Measurements from ENCODE around the gene RNF130.

The RNF130 gene

GRCh38 chr5:180071531-180072255 lies at the start of gene RNF130:
RNF130 (minus strand) TSS chr5:180071759; CDS start chr5:180071702, 57 bp downstream.
- peak; percentile 87 for DNase-seq

DNA sequence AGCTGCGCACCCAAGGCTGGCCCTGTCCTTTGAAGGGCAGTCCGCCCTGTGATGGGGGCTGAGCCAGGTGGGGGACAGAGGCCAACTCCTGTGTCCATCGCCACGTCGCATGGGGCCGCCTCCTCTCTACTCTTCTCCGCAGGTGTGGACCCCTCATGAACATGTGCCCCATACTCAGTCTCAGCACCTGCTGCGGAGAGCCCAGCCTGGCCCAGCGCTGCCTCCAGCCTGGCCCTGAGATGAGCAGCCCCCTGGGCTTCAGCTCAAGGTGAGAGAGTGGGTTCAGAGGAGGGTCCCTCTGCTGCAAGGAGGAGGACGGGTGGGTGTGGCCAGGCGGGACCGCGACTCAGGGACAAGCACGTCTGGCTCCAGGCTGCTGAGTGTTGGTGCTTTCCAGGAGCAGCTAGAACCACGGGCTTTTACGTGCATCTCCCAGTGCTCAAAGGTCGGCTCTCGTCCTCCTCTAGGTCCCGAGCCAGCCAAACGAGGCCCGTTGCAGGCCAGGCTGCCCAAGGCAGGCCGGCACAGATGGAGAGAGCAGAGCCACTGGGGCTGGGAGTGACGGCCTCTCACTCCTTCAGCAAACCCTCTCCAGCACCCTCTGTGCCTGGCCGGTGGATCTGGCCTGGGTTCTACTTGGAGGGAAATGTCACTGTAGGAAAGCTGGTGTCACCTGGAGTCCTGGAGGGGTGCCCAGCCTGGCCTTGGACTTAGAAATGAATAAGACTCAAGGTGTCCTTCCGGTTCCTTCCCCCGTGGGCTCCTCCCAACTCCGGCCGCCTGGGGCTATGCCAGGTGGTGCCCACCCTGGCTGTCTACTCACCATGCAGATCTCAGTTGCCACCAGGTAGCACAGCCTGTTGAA lies 48.9 kb upstream of the RNF130 start:
- DNase-seq = no peak

DNA sequence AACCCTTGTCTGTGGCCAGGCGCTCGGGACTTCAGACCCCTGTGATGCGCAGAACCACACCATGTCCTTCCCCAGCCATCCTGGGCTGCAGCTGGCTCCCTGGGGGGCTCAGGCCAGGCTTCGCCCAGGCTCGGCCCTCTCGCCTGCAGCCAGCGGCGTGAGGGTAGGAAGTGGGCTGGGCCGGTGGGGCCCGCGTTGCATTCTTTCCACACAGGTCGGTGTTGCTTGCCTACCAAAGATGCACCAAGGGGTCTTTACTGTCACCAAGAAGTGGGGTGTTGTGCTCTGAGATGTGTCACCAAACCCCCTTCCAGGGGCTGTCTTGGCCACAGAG lies 48.3 kb upstream of the RNF130 start:
- DNase-seq = no peak

GRCh38 chr5:180119031-180119902 lies 47.7 kb upstream of the RNF130 start:
- DNase-seq = no peak

GRCh38 chr5:180118391-180118791 lies 46.8 kb upstream of the RNF130 start:
- no peak for DNase-seq

DNA sequence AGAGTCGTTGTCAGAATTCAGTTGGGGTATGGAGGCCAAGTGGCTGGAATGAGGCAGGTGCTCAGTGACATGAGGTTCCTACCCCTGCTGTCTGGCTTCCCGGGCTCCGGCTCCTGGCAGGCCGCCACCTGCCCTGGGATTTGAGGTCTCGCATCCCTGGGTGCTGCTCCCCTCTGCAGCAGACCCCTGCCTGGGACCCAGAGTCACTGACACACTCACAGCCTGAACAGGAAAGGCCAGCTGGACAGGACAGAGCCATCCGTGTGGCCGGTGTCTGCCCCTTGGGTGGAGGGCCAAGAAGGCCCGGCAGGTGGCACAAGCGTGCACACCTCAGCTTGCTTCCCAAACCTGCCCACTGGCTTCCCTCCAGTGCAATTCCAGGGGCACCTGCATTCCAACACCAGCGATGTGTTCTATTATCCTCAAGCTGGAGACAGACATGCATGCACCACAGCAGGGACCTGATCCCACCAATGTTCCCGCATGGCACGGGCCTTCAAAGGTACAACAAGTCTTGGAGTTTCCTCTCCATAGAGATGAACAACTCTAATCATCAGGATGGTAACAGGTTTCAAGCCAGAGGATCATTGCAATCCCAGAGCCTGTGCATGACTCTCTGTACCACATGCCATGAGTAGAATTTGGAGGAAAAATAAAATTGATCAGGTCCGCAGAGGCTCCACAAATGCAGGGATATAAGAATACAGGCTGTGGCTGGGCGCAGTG lies 45.6 kb upstream of the RNF130 start:
- no peak for DNase-seq

DNA sequence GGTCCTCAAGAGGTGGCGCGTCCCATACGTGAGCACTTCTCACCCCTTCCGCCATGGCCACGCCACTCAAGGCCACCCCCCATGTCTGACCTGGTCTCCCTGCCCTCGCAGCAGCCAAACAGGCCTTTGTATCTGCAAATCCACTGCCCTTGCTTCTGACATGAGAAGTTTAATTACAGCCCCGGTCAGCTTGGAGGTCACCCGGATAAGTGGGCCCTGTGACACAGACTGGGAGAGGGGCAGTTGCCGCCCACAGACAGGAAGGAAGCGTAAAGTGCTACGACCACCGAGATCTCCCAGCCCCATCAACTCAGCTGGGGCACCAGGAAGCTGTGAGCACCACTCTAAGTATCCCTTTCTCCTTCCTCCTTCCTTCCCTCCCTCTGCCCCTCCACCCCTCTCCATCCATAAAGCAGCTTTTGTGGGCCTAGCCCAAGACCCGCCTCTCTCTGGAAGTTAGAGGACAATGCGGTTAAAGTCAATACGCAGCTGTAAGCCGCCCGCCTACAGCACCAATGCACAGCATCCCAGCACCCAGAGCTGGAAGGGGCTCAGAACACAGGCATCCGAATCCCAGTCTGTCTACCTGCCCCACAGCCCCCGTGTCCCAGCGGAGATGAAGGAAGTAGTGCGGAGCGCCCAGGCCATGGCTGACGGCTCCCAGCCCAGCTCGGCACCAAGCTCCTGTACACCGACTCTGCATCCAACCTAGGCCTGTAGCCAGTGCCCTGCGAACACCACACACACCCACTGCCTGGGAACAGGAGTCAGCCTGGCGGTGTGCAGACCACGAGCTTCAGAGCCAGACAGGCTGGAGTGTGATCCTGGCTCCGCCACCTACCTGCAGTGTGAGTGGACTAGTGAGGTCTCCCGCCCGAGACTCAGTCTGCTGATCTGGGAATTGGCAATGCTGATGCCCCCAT lies 44.8 kb upstream of the RNF130 start:
- DNase-seq = no peak

DNA sequence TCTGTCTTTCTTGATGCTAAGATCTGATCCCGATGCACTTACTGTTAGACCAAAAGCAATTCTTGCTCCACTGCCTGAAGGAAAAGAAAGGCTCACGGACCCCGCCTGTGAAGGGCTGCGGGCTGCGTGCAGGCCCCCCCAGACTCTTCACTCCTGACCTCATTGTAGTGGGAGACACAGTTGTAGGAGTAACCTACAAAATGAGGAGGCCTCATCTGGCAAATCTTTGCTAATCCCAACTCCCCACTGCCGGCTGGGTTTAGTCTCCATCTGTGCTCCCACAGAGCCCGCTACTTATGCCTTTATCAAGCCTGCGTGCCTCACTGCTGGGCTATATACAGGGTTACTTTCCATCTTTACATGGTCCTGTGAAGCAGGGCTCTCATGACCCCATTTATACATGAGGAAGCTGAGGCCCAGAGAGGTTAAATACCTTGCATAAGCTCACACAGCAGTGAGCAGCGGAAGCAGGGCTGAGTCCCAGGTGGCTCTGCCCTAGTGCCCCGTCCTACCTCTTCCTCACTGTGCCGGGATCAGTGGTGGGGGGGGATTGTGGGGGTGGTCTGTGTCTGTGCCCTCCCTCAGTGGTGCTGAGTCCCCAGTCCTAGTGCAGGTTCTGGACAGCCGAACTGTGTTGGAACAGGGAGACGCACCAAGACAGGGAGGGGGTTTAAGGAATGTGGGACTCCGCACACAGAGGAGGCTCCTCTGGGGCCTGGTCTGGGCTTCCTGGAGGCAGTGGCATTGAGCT lies 43.9 kb upstream of the RNF130 start:
- DNase-seq = no peak

GRCh38 chr5:180114304-180115003 lies 42.9 kb upstream of the RNF130 start:
- DNase-seq = no peak

DNA sequence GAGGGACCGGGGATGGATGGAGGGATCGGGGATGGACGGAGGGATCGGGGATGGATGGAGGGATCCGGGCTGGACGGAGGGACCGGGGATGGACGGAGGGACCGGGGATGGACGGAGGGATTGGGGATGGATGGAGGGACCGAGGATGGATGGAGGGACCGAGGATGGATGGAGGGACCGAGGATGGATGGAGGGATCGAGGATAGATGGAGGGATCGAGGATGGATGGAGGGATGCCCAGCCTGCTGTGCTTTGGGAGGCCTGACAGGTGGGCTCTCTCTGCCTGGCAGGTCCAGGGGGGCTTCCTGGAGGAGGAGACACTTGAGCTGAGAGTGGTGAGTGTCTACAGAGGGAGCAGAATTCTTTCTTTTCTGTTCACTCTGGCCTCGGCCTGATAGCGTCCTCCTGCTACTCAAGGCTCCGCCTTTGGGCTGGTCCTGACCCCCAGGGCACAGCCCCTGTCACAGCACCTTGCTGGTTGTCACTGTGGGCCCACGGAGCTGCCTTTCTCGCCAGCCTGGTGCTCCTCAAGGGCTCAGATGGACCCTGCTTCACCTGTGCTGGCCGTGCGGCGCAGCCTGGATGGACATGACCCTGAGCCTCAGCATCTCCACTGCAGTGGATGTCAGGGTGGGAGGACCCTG lies 42.2 kb upstream of the RNF130 start:
- no peak for DNase-seq

DNA sequence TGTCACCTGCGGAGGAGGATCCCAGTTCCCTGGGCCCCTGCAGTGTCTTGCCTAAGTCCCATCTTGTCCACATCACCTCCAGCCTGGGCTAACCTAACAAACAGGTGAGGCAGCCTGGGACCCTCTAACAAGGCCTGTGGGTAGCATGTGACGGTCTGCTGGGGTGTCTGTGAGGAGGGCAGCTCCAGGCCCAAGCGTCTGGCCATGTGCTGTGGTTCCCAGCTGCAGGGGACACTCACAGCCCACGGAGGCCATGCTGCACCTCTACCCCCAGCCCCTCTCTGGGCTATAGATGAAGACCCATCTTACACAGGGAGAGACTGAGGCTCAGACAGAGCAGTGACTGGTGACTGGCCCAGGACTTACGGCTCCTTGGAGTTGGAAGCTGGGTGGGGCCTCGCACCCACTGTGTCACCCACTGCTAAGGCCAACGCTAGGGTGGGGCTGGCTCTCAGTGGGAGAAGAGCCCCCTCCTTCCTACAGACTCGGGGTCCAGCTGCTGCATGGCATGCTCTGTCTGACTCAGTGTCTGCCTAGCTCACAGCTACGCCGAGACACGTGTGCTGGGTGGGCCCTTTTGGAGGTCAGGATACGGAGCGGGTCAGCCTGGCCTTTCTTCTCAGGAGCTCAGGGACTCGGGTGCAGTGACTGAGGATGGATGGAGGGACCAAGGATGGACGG lies 40.8 kb upstream of the RNF130 start:
- no peak for DNase-seq

- no peak for DNase-seq
Measured at GRCh38 chr5:180111273-180112002, 39.9 kb upstream of the RNF130 start.

DNA sequence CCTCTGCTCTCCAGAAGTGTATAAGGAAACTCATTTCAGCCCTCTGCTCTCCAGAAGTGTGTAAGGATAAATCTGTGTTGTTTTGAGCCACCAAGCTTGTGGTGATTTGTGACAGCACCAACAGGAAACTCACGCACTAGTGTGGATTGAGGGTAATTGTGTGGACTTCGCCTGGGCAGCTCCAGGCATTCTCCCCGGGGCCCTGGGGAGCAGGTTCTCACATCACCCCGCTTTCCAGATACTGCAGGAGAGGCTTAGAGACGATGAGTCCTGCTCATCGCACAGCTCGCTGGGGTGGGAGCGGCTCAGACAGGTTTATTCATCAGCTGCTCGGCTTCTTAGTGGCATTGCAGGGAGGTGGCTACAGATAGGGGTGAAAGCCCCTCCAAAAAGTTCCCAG lies 38.4 kb upstream of the RNF130 start:
- no peak for DNase-seq

DNA sequence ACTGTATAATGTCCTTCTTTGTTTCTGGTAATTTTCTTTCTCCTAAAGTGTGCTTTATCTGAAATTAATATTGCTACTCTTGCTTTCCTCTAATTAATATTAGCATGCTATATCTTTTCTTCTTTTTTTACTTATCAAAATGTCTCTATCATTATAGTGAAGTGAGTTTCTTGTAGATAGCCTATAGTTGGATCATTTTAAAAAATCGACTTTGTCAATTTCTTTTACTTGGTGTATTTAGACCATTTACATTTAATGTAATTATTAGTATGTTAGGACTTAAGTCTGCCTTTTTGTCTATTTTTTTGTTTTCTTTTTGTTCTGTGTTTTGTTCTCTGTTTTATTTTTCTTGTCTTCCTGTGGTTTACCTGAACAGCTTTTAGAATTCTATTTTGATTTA lies 35.4 kb upstream of the RNF130 start:
- no peak for DNase-seq

GRCh38 chr5:180105827-180106312 lies 34.3 kb upstream of the RNF130 start:
- no peak for DNase-seq

DNA sequence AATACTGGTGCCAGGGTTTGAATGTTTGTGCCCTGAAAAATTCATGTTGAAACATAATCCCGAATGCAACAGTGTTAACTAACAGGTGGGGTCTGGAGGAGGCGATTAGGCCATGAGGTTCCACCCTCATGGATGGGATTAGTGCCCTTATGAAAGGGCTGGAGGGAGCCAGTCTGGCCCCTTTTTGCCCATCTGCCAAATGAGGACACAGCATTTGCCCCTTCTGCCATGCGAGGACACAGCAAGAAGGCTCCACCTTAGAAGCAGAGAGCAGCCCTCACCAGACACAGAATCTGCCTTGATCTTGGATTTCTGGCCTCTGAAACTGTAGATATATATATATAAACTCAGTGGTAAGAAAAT lies 32.6 kb upstream of the RNF130 start:
- DNase-seq = no peak

GRCh38 chr5:180103487-180104167 lies 32.1 kb upstream of the RNF130 start:
- DNase-seq = no peak

- no peak for DNase-seq
Measured at GRCh38 chr5:180102636-180103035, 31.1 kb upstream of the RNF130 start.
